Brain pericyte (primary cell): ENCODE measurements around the gene MPP3.
"Not testable (repeated sequence)": the region's sequence is repeated elsewhere in the genome, so short reads cannot be mapped to it uniquely, and the experiment has no call there.

ENCODE experiments used
- DNase-seq: peaks from one replicate; pipeline ENCODE4 v3.0.0-alpha.2; 2012; ENCODE audit warnings: low read depth, low spot score

MPP3 gene

DNA sequence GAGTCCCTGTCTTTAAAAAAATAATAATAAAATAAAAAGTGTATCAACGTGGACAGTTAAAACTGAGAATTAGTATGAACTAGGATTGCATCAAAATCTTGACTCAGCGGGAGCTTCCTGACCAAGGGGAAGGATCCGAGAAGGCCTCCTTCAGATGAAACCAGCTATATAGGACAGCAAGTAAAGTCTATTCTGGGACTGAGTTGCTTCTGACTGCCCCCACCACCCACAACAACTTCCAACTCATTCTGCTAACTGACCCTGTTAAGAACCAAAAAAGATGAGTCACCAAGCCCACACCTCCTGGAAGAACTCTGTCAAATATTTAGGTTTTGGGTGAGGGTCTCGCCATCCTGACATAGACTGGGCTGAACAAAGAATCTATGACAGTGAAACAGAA is 24.9 kb downstream of the MPP3 start:
- DNase-seq: no peak

DNA sequence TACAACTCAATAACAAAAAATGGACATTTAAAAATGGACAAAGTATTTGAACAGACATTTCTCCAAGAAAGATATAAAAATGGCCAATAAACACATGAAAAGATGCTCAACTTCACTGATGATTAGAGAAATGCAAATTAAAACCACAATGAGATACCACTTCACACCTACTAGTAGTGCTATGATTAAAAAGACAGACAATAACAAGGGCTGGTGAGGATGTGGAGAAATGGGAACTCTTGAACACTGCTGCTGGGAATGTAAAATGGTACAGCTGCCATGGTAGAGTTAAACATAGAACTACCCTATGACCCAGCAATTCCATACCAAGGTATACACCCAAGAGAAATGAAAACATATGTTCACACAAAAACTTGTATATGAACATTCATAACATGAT is 27.8 kb downstream of the MPP3 start:
- no peak for DNase-seq

DNA sequence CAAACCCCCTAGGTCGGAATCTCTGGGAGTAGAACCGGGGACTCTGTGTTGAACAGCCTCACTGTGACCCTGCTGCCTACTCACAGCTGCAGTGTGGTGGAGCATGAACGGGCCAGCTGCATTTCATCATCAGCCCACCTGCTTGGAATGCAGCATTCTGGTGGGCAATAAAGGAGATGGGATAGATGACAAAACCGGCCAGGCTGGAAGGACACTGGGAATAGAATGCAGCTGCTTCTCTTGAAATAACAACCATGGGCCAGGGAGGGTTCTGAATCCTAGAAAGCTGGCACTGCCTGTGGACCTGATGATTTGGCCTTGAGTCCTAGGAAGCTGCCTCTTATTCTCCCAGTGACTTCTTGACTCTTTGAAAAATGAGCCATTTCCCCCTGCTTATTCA is 29.2 kb downstream of the MPP3 start:
- DNase-seq: no peak

DNA sequence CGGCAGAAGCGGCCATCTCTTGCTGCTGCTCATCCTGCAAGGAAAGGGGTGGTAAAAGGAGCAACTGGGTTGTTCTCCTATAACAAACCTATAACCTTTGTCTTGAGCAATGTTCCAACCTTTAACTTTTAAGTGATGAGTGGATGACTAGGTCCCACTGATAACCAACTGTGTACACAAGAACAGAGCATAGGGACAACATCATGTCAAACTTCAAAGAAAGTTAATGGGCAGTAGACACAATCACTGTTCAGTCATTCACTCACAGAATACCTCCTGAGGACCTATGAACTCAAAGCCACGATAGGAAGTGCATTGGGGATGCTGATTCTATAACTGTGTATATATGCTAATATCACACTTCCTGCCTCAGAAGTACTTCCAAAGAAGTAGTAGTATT is 31.1 kb downstream of the MPP3 start:
- DNase-seq: no peak

DNA sequence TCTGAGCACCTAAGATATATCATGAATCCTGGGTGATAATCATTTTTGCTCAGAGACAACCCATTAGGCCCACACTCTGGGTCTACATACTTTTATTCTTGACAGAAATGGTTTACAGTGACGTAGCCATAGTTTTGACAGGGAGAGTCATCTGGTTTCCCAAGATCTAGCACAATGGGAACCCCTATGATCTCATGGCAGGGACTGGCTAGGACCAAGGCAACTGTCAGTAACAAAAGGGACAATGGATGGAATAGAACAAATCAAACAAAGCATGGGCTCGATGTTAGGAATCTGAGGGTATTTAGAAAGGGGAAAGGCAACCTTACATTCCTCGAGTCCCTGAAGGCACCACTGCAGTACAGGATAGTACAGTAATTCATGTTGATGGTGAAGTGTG is 32.2 kb downstream of the MPP3 start:
- no peak for DNase-seq

DNA sequence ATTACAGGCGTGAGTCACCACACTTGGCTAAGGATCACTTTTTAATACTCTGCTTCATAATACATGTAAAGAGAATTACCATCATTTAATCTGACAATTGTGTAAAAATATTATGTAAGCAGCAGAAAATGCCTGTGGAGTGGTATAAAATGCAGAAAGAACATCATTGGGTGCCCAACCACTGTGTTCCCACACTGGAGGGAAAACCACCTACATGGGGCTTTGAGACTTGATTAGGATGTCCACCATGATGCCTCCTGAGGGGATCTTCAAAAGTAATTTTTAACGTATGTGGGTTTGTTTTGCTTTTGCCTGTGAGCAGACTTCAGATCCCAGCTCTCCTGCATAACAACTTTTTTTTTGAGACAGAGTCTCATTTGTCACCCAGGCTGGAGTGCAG is 33.9 kb downstream of the MPP3 start:
- no peak for DNase-seq

DNA sequence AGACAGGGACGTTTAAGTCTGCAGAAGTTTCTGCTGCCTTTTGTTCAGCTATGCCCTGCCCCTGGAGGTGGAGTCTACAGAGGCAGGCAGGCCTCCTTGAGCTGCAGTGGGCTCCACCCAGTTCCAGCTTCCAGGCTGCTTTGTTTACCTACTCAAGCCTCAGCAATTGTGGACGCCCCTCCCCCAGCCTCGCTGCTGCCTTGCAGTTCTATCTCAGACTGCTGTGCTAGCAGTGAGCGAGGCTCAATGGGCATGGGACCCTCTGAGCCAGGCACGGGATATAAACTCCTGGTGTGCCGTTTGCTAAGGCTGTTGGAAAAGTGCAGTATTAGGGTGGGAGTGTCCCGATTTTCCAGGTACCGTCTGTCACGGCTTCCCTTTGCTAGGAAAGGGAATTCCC is 34.9 kb downstream of the MPP3 start:
- DNase-seq: not testable (repeated sequence)

DNA sequence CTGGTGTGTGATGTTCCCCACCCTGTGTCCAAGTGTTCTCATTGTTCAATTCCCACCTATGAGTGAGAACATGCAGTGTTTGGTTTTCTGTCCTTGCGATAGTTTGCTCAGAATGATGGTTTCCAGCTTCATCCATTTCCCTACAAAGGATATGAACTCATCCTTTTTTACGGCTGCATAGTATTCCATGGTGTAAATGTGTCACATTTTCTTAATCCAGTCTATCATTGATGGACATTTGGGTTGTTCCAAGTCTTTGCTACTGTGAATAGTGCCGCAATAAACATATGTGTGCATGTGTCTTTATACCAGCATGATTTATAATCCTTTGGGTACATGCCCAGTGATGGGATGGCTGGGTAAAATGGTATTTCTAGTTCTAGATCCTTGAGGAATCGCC is 40.3 kb downstream of the MPP3 start:
- not testable (repeated sequence) for DNase-seq

DNA sequence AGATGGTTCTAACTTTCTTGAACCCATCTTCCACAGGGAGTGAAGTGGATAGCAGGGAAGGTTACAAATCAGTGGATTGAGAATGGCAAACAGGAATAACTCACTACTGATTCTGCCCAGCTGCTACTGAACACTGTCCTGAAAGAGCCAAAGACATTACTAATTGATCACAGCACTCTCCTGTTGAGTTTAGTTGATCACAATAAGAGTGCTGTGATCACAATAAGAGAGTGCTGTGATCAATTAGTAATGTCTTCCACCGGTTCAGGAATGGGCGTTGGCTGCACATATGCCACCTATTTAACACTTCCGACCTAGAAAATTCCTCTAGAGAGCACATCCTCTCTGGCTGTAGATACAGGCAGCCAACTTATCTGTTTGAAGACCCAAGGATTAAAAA is 41.4 kb downstream of the MPP3 start:
- no peak for DNase-seq

DNA sequence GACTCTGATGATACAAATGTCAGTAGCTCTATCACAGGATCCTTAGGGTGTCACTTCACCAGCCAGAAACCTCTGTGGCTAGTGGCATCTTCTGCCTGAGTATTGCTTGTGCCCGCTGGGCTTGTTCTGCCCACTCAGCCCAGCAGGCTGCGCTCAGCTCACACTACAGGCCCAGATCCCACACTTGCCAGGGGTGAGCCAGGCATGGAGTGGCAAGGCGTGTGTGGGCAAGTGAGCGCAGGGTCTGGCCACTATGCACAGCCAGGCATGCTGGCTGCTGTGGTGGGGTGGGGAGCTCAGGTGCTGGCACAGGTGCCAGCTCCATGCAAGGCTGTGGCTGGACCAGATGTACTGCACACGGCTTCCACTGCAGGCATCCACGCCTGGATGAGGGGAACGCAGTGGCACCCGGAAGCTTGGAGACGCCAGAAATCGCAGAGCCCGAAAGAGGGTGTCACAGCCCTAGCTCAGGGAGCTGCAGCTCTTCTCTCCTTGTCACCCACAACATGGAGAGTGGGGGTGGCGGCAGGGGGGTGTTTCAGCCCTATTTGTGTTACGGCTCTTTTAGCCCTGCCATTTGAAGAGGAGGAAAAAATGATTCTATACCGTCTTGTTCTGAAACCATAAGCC is 42.5 kb downstream of the MPP3 start:
- no peak for DNase-seq

DNA sequence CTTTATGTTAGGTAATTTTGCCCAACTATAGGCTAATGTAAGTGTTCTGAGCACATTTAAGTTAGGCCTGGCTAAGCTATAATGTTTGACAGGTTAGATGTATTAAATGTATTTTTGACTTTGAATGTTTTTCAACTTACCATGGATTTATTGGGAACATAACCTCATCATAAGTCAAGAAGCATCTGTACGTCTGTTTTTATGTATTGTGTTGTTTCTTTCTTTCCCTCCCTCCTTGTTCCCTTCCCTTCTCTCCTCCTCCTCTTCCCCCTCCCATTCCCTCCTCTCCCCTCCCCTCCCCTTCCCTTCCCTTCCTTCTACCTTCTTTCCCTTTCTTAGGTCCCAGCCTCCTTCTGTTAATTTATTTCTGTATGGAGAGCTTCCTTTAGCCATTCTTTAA is 43.5 kb downstream of the MPP3 start:
- DNase-seq: no peak

DNA sequence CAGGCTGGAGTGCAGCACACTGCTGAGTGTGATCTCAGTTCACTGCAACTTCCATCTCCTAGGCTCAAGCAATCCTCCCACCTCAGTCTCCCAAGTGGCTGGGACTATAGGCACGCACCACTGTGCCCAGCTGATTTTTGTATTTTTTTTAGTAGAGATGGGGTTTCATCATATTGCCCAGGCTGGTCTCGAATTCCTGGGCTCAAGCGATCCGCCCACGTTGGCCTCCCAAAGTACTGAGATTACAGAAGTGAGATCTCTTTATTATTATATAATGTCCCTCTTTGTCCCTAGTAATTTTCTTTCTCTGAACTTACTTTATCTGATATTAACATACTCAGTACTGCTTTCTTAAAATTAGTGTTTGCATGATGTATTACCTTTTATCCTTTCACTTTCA is 44.4 kb downstream of the MPP3 start:
- no peak for DNase-seq

DNA sequence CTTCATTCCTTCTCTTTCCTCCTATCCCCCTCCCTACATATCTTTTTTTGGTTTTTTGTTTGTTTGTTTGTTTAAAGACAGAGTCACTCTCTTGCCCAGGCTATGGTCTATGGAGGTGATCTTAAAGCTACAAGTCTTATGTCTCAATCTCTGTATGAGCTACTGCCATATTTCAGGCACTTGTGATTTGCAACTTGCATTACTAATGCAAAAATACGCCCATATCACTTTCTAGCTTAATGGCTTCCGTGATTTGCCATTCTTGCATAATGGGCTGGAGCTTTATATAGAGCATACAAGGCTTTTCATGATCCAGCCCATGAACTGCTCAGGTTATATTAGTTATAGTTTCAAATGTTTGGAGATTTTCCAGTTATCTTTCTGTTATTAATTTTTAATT is 45.2 kb downstream of the MPP3 start:
- DNase-seq: no peak

DNA sequence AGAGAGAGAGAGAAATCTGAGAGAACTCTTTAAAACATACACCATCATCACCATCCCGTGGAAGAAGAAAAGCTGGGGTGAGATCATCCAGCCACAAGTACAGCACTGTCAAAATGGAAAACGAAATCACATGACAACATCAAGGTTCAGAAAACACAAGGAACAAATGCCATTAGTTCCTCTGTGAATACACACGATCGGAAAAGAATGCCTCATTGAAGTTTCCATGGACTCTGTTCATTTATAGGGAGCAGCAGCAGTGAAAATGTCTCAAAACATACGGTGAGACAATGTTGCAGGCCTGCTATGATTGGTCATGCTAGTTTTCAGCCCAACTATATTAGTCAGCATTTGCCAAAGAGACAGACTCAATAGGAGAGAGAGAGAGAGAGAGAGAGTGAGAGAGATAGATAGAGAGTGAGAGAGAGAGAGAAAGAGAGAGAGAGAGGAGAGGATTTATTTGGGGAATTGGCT is 48.3 kb downstream of the MPP3 start:
- no peak for DNase-seq

DNA sequence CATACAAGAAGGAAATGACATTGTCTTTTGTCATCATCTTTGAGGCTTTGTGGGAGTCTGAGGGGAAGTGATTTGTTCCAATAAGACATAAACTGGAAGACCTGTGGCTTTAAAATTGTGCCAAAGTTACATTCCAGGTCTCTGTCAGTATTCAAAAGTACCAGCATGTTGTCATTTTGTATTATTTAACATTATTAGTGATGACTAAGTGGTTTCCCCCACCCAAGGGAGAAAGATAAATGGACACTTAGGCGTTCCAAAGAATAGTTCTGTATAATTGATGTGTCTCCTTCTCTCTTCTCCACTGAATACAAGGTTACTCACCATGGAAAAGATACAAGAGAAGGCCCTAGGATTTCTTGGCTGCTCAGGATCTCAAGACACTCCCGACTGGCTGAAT is 48.9 kb downstream of the MPP3 start:
- no peak for DNase-seq

DNA sequence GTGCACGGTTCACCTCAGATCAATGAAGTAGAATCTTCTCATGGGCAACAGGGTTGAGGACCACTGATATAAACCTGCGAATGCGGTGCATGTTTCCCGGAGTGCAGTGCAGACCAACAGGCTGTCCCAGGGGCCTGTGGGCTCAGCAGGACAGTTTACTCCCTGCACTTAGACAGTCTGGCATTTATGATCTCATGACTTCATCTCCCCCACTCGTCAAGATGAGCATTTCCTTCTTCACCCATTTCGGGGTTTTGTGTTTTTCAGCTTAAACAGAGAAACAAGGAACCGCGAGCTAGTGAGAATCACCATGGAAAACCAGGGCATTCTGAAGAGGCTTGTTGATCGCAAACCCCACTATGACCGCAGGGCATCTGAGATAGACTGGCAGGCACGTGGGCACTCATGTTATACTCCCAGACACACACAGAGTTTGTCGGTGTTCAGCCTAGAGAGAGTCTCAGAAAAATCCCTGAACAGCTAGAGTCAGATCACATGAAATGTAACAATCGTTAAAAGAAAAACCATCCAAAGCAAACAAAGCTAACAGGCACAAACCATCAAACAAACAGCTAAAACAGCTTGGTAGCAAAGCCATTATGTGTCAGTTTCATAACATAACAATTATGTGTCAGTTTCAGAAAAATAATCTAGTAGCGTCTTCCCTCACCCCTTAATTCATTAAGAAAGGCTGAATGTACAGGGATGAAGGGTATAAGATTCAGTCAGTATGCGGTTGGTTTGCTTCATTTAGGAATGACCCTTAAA is 49.8 kb downstream of the MPP3 start:
- no peak for DNase-seq

DNA sequence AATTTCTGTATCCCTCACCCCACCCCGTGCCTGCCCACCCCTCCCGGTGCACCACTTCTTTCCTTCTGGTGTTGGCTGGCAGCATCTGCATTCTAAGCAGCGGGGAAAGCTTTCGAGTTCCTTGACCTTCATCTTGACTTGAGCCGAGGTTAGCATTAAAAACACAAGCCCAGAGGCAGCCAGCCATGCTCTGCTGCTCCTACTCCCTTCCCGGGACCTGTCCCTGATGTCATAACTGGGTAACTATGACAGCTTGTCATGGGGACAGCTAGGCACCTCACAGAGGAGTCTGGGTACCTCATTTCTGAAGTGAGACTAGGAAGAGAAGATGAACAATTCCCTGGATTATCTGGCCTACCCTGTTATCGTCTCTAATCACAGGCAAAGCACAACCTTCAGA is 52.8 kb downstream of the MPP3 start, which contains the start of gene CFAP97D1:
CFAP97D1 (plus strand) TSS at position 301 of the 400 bp plus-strand sequence; CDS start at position 329, 28 bp downstream.
- no peak for DNase-seq

DNA sequence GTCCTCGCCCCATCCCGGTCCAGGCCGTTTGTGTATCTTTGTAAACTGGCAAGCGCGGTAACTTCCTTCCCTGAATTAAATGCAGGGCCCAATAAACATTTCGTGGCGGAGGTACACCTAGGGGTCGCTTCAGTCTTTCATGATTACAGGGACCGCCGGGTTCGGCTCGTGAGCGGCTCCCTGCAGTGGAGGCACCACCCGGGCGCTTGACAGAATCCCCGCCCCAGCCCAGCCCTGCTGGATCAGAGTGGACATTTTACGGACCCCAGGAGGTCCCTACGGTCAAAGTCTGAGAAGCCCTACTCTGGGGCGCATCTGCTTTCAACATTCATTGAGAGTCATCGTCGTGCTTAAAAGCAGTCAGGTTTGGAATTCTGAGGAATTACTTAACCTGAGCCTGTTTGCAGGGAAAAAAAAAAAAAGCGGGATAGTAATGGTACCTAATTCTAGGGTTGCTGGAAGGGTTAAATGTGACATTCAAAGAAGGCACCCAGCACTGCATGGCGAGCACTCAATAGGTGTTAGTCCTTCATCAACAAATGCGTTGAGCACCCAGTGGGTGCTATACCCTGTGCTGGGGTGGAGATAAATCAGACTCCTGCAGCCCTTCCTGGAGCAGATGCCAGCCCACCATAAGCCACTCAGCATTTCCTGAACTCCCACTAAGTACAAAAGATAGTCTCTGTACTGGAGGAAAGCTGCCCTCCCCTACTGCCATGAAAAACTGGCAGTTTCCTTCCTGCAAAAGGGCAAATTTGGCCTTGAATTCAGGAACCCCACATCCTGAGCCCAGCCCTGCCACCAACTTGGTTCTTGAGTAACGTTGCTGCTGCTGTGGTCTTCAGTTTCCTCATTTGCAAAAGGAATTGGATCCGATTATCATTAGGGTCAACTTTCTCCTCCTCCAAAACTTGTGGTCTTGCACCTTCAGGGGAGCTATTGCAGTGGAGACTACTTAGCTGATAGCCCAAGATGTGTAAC is 53.5 kb downstream of the MPP3 start:
- no peak for DNase-seq

DNA sequence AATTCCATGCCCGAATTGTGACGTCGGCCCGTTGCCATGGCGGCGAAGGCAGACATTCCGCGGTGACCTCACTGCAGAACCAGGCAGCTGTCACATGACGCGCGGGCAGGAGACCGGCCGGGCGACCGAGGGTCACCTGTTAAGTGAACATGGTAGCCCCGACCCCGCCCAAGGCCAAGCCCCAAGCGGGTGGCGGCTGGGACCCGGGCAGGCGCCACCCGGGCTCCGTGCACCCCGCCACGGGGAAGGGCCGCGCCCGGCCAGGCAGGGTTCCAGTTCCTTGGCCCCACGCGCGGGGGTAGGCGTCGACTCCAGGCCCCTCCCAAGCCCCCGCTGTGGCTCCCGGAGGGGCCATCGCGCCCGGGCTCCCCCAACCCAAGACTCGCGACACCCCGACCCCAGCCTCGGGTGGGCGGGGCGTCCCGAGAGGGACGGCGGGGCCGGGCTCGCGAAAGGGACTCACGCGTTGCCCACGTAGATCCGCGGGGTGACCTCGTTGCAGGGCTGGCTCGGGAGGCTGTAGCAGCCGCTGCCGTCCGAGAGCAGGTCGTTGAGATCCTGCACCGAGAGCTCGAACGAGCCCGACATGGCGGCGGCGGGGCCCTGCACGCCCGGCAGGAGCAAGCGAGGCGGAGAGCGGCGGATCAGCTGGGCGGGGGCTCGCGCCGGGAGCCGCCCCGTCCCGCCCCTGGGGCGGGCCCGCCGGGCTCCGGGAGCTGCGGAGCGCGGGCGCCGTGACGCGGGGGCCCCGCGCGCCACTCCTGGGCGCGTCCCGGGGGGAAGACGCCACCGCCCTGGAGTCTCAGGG is 54.4 kb downstream of the MPP3 start, which contains the start of gene DUSP3:
DUSP3 (minus strand) TSS at position 641 of the 808 bp plus-strand sequence; CDS start at position 588, 53 bp downstream.
- DNase-seq: peak; percentile 53

DNA sequence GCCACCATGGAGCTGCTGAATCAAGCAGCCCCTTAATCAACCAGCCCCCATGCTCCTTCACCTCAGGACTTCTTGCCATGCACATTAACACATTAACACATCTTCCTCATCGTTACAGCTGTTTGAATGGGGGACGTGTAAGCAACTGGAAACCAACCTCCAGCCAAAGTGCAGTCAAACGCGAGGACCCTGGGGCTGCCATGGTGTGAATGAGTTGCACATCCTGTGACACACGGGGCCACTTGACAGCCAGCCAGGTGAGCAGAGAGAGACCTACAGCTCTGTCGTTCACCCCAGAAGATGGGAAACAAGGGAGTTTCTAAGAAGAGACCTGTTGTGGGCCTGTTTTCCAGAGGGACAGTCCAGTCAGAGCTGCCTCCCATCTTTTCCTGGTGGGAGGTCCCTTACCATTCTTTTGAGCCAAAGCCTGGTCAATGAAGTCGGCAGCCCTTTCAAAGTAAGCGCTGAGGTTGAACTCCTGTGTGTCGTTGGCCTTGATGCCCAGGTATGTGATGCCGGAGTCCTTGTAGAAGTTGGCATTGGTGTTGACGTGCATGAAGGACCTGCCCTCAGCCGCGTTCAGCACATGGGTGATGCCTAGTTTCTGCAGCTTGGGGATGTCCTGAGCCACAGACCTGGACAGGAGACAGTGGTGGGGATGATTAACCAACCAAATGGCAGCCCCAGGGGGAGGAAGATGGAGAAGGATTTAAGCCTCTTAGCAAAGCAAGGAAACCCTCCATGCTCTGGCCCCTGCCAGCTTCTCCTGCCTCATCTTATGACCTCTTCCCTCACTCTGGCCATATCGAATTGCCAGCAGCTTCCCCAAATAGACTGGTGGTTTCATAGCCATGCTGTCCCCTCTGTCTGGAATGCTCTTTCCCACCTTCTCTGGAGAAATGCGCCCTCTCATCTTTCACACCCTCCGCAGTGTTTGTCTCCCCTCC is 58.4 kb downstream of the MPP3 start:
- DNase-seq: no peak
